A673 (cell line): ENCODE data around the gene AP4B1.

ENCODE experiments used
- CTCF ChIP-seq: fragments of 300-800, 200-600 bp; sonication (generic); conservative IDR thresholded peaks from 2 replicates; pipeline ENCODE4 v1.5.1; 2017; ENCODE audit warnings: low read depth, mild to moderate bottlenecking, antibody characterized with exemption, low read length, moderate library complexity, mixed read lengths
- EZH2 ChIP-seq: fragments of 200-600 bp; sonication (generic); IDR thresholded peaks from 2 replicates; pipeline ENCODE4 v1.6.1; 2017; ENCODE audit warnings: borderline replicate concordance, low read depth, mild to moderate bottlenecking, mixed read lengths, antibody characterized with exemption, low read length; ENCODE audit not compliant: poor library complexity, severe bottlenecking

GRCh38 chr1:113893267-113893666, 11.3 kb downstream of the AP4B1 start:
- TF ChIP-seq CTCF (no peak), EZH2 (no peak)
